KMS-11 (cell line): ENCODE measurements around the gene SLC8A3.

ENCODE experiments used
- H2AFZ ChIP-seq: fragments of 200-600 bp; sonication (generic); 2 replicates; pipeline ENCODE4 v1.6.1; 2016; ENCODE audit warnings: antibody characterized with exemption, mixed run types, low read depth
- H3K27ac ChIP-seq: fragments of 200-600 bp; sonication (generic); 2 replicates; pipeline ENCODE4 v1.6.1; 2016; ENCODE audit warnings: mild to moderate bottlenecking, mixed run types
- H3K27me3 ChIP-seq: fragments of 200-600 bp; sonication (generic); 2 replicates; pipeline ENCODE4 v1.6.1; 2017; ENCODE audit warnings: mild to moderate bottlenecking, low read depth, mixed run types, moderate library complexity; ENCODE audit not compliant: insufficient read depth
- H3K36me3 ChIP-seq: fragments of 200-600 bp; sonication (generic); 2 replicates; pipeline ENCODE4 v1.6.1; 2017; ENCODE audit warnings: mild to moderate bottlenecking, mixed run types; ENCODE audit not compliant: insufficient read depth
- H3K4me1 ChIP-seq: fragments of 200-600 bp; sonication (generic); 2 replicates; pipeline ENCODE4 v1.6.1; 2016; ENCODE audit warnings: mild to moderate bottlenecking, low read depth, mixed run types; ENCODE audit not compliant: poor library complexity, severe bottlenecking
- H3K4me2 ChIP-seq: fragments of 200-600 bp; sonication (generic); 2 replicates; pipeline ENCODE4 v1.7.0; 2016; ENCODE audit warnings: mild to moderate bottlenecking, mixed run types
- H3K4me3 ChIP-seq: fragments of 200-600 bp; sonication (generic); IDR thresholded peaks from 2 replicates; pipeline ENCODE4 v1.6.1; 2017; ENCODE audit warnings: low read depth, low read length, mixed read lengths; ENCODE audit not compliant: insufficient read depth
- H3K79me2 ChIP-seq: fragments of 200-600 bp; sonication (generic); 2 replicates; pipeline ENCODE4 v1.6.1; 2016; ENCODE audit warnings: low read depth, mixed run types; ENCODE audit not compliant: insufficient read depth
- H3K9ac ChIP-seq: fragments of 200-600 bp; sonication (generic); 2 replicates; pipeline ENCODE4 v1.6.1; 2016; ENCODE audit warnings: mild to moderate bottlenecking, mixed run types
- H4K20me1 ChIP-seq: fragments of 200-600 bp; sonication (generic); 2 replicates; pipeline ENCODE4 v1.6.1; 2016; ENCODE audit warnings: mild to moderate bottlenecking, mixed run types; ENCODE audit not compliant: insufficient read depth
- CTCF ChIP-seq: fragments of 200-600 bp; sonication (generic); conservative IDR thresholded peaks from 2 replicates; pipeline ENCODE4 v1.6.1; 2017; ENCODE audit warnings: low read depth, mild to moderate bottlenecking, antibody characterized with exemption, low read length, moderate library complexity, mixed read lengths

The SLC8A3 gene

GRCh38 chr14:70059545-70059944 lies 129.2 kb downstream of the SLC8A3 start:
- H4K20me1 ChIP-seq = no peaks in the 10 kb centered on the region
- no peak overlapping the region for H3K4me3 ChIP-seq
- TF ChIP-seq CTCF = no peak

GRCh38 chr14:70057519-70058136 lies 131.1 kb downstream of the SLC8A3 start:
- Histone ChIP-seq H3K79me2 (no peaks in the 10 kb centered on the region), H3K9ac (no peak overlapping the region), H3K36me3 (no peaks in the 10 kb centered on the region), H3K27ac (no peak overlapping the region), H3K4me3 (no peak overlapping the region), H2AFZ (no peak overlapping the region), H3K4me1 (no peaks in the 10 kb centered on the region), H3K27me3 (no peaks in the 10 kb centered on the region), H3K4me2 (no peak overlapping the region), H4K20me1 (no peaks in the 10 kb centered on the region)
- TF ChIP-seq CTCF = no peak

More at GRCh38 chr14:70059545-70059944, 129.2 kb downstream of the SLC8A3 start:
- H3K27me3 ChIP-seq = no peaks in the 10 kb centered on the region
- H3K79me2 ChIP-seq = no peaks in the 10 kb centered on the region
- no peak overlapping the region for H3K4me2 ChIP-seq
- H3K9ac ChIP-seq = no peak overlapping the region
- H3K36me3 ChIP-seq = no peaks in the 10 kb centered on the region
- no peaks in the 10 kb centered on the region for H3K4me1 ChIP-seq
- no peak overlapping the region for H3K27ac ChIP-seq
- H2AFZ ChIP-seq = no peak overlapping the region

GRCh38 chr14:70052990-70053389 lies 135.8 kb downstream of the SLC8A3 start:
- no peaks in the 10 kb centered on the region for H3K79me2 ChIP-seq
- H3K27ac ChIP-seq = no peak overlapping the region
- no peak overlapping the region for H3K4me2 ChIP-seq
- H2AFZ ChIP-seq = no peak overlapping the region
- no peak overlapping the region for H3K4me3 ChIP-seq
- H3K27me3 ChIP-seq = no peaks in the 10 kb centered on the region
- H3K36me3 ChIP-seq = no peaks in the 10 kb centered on the region
- no peaks in the 10 kb centered on the region for H3K4me1 ChIP-seq
- no peak overlapping the region for H3K9ac ChIP-seq
- no peak for TF ChIP-seq CTCF
- H4K20me1 ChIP-seq = no peaks in the 10 kb centered on the region

- Histone ChIP-seq H4K20me1 (no peaks in the 10 kb centered on the region), H3K4me3 (no peak overlapping the region), H3K27me3 (no peaks in the 10 kb centered on the region), H3K9ac (no peak overlapping the region), H3K4me1 (no peaks in the 10 kb centered on the region), H3K79me2 (no peaks in the 10 kb centered on the region), H3K36me3 (no peaks in the 10 kb centered on the region), H3K4me2 (no peak overlapping the region), H2AFZ (no peak overlapping the region), H3K27ac (no peak overlapping the region)
- no peak for TF ChIP-seq CTCF
These were observed 138.6 kb downstream of the SLC8A3 start for GRCh38 chr14:70050136-70050535.
